Smooth muscle cell (in vitro differentiated cells): ENCODE results near the gene FSD1L. TPM values are rescaled to one million over a fixed set of nuclear protein-coding genes. Genes with fewer than 3 reads are reported as not detected.
"Not testable (repeated sequence)": the region's sequence is repeated elsewhere in the genome, so short reads cannot be mapped to it uniquely, and the experiment has no call there.

Experiments
- DNase-seq: peaks from one replicate; lab custom pipeline; 2025; ENCODE audit not compliant: unreplicated experiment; lab: John Stamatoyannopoulos, UW
- H2AFZ ChIP-seq: fragments of 200-600 bp; sonication (generic); 2 replicates; pipeline ENCODE4 v1.6.0; 2016; ENCODE audit warnings: antibody characterized with exemption, low read depth, mild to moderate bottlenecking
- H3F3A ChIP-seq: fragments of 200-600 bp; sonication (generic); 2 replicates; pipeline ENCODE4 v1.6.0; 2017; ENCODE audit warnings: antibody characterized with exemption, low read depth
- H3K27ac ChIP-seq: fragments of 200-600 bp; sonication (generic); 2 replicates; pipeline ENCODE4 v1.5.1; 2016; ENCODE audit warnings: low read depth, mild to moderate bottlenecking
- H3K27me3 ChIP-seq: fragments of 200-600 bp; sonication (generic); 2 replicates; pipeline ENCODE4 v1.6.1; 2016; ENCODE audit warnings: low read depth, mild to moderate bottlenecking
- H3K36me3 ChIP-seq: fragments of 200-600 bp; sonication (generic); 2 replicates; pipeline ENCODE4 v1.5.1; 2016; ENCODE audit warnings: low read depth
- H3K4me1 ChIP-seq: fragments of 200-600 bp; sonication (generic); 2 replicates; pipeline ENCODE4 v1.5.1; 2016; ENCODE audit warnings: low read depth
- H3K4me2 ChIP-seq: fragments of 200-600 bp; sonication (generic); 2 replicates; pipeline ENCODE4 v1.6.0; 2016; ENCODE audit warnings: mild to moderate bottlenecking
- H3K4me3 ChIP-seq: fragments of 200-600 bp; sonication (generic); 2 replicates; pipeline ENCODE4 v1.5.1; 2016; ENCODE audit warnings: mild to moderate bottlenecking
- H3K79me2 ChIP-seq: fragments of 200-600 bp; sonication (generic); 2 replicates; pipeline ENCODE4 v1.6.0; 2016; ENCODE audit warnings: low read depth, mild to moderate bottlenecking
- H3K9ac ChIP-seq: fragments of 200-600 bp; sonication (generic); 2 replicates; pipeline ENCODE4 v1.6.0; 2016; ENCODE audit warnings: low read depth
- H3K9me3 ChIP-seq: fragments of 200-600 bp; sonication (generic); replicated peaks from 2 replicates; pipeline ENCODE4 v1.5.1; 2016; ENCODE audit warnings: low read depth
- H4K20me1 ChIP-seq: fragments of 200-600 bp; sonication (generic); 2 replicates; pipeline ENCODE4 v1.6.0; 2016; ENCODE audit warnings: low read depth
- CTCF ChIP-seq: fragments of 200-600 bp; sonication (generic); IDR thresholded peaks from 2 replicates; pipeline ENCODE4 v1.5.1; 2017; ENCODE audit warnings: borderline replicate concordance, mild to moderate bottlenecking, antibody characterized with exemption; ENCODE audit not compliant: insufficient read depth, poor library complexity, severe bottlenecking
- WGBS: methylation state at CpG from one replicate; pipeline ENCODE4 v1.1.7; 2016; ENCODE audit warnings: low lambda C conversion rate; 5-methylcytosine and 5-hydroxymethylcytosine counted together
- polyA plus RNA-seq: library from polyadenylated mRNA; unstranded; fragments of >200 nt; fragmentation: Nextera tagmentation; extraction: Ambion mirVana; gene quantifications from 2 replicates; pipeline ENCODE4 v1.2.1, GENCODE V29; 2016
- total RNA-seq: library from RNA; depleted of rRNA; stranded (reverse); fragments of >200 nt; gene quantifications from 2 replicates; pipeline ENCODE4 v1.2.3, GENCODE V29; 2014

The FSD1L gene
- total and polyA plus RNA-seq, 2 experiments from 2014 or later, result 1.0 to 7.5 TPM

GRCh38 chr9:105557804-105558610 is 110.2 kb downstream of the FSD1L start, which contains the start of gene FKTN:
TSS of gene FKTN (plus strand) at chr9:105558131. CDS start at chr9:105575033, 16,902 bp downstream.
- H3K4me2 ChIP-seq, result peak within 1 kb of the TSS; percentile 87
- peak within 1 kb of the TSS; percentile 35 for H3K9ac ChIP-seq
- no peak for TF ChIP-seq CTCF
- WGBS, result 3% methylated on average over 49 of the region's 49 CpGs
- no peak within 1 kb of the TSS for H3K27ac ChIP-seq
- H2AFZ ChIP-seq, result peak within 1 kb of the TSS; percentile 86
- H3K4me1 ChIP-seq, result peaks cover 7% of the 10 kb centered on the region
- no peaks in the 10 kb centered on the region for H3K36me3 ChIP-seq
- no peaks in the 10 kb centered on the region for H3K27me3 ChIP-seq
- DNase-seq, result peak; percentile 31
- no peaks in the 10 kb centered on the region for H4K20me1 ChIP-seq
- peak within 1 kb of the TSS; percentile 66 for H3K4me3 ChIP-seq
- no peaks in the 10 kb centered on the region for H3K9me3 ChIP-seq
- peaks cover 10% of the 10 kb centered on the region for H3K79me2 ChIP-seq
- no peaks in the 10 kb centered on the region for H3F3A ChIP-seq

GRCh38 chr9:105572455-105572854 is 124.6 kb downstream of the FSD1L start:
- H3K4me1 ChIP-seq, result no peaks in the 10 kb centered on the region
- no peak overlapping the region for H3K27ac ChIP-seq
- H3K79me2 ChIP-seq, result no peaks in the 10 kb centered on the region
- no peak overlapping the region for H3K9ac ChIP-seq
- no peaks in the 10 kb centered on the region for H3F3A ChIP-seq
- TF ChIP-seq CTCF, result no peak
- H3K27me3 ChIP-seq, result no peaks in the 10 kb centered on the region
- H3K4me2 ChIP-seq, result no peak overlapping the region
- no peak overlapping the region for H3K4me3 ChIP-seq
- no peaks in the 10 kb centered on the region for H4K20me1 ChIP-seq
- no peaks in the 10 kb centered on the region for H3K9me3 ChIP-seq
- H3K36me3 ChIP-seq, result peaks cover 12% of the 10 kb centered on the region
- DNase-seq, result no peak
- H2AFZ ChIP-seq, result no peak overlapping the region

- H3K4me2 ChIP-seq, H4K20me1 ChIP-seq, H3K79me2 ChIP-seq, H3K4me1 ChIP-seq, H3K27me3 ChIP-seq, H3K4me3 ChIP-seq, DNase-seq, H3K27ac ChIP-seq, H3K9ac ChIP-seq, H3K36me3 ChIP-seq, H2AFZ ChIP-seq, H3F3A ChIP-seq, H3K9me3 ChIP-seq: not testable (repeated sequence)
- WGBS, result 95% methylated on average over 6 of the region's 6 CpGs
Observed at GRCh38 chr9:105579952-105580351, 132.1 kb downstream of the FSD1L start.

DNA sequence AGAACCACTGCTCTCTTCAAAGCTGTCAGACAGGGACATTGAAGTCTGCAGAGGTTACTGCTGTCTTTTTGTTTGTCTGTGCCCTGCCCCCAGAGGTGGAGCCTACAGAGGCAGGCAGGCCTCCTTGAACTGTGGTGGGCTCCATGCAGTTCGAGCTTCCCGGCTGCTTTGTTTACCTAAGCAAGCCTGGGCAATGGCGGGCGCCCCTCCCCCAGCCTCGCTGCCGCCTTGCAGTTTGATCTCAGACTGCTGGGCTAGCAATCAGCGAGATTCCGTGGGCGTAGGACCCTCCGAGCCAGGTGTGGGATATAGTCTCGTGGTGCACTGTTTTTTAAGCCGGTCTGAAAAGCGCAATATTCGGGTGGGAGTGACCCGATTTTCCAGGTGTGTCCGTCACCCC is 133.7 kb downstream of the FSD1L start:
- not testable (repeated sequence) for H3K79me2 ChIP-seq, H3K9me3 ChIP-seq, H3K9ac ChIP-seq, H3K4me1 ChIP-seq, H4K20me1 ChIP-seq, H3K36me3 ChIP-seq, DNase-seq, H3K27me3 ChIP-seq, H2AFZ ChIP-seq, H3F3A ChIP-seq, H3K27ac ChIP-seq
- peak overlapping the region; percentile 29 for H3K4me3 ChIP-seq
- WGBS, result 46% methylated on average over 16 of the region's 16 CpGs
- H3K4me2 ChIP-seq, result peak overlapping the region; percentile 48
